ENCODE results near the gene EFCAB6.

The EFCAB6 gene

DNA sequence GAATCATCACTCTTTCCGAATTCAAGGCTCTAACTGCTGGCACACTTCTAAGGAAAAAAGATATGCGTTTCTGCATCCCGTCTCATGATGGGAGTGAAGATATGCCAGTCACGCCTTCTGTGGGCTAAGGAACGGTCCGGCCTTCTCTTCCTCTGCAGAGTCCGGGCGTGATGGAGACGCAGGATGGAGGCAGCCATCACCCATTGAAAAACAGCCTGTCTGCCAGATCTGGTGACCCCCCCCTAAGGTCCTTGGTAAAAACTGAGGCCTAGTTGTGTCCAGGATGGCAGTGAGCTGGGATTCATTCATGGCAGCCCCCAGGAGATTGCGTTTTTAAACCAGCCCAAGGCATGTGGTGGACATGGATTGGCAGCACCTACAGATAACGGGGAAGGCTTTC, 6.9 kb upstream of the EFCAB6 start:
- Histone ChIP-seq H3K4me1 (ENCODE audit: insufficient read depth, poor library complexity, severe bottlenecking) (no peaks in the 10 kb centered on the region), H3K27ac (ENCODE audit: poor library complexity, severe bottlenecking) (no peak overlapping the region), H3K9me3 (ENCODE audit: severe bottlenecking) (no peaks in the 10 kb centered on the region), H3K36me3 (ENCODE audit: low read depth) (no peaks in the 10 kb centered on the region), H3K4me3 (ENCODE audit: severe bottlenecking) (no peak overlapping the region), H3K27me3 (ENCODE audit: insufficient read depth, poor library complexity, severe bottlenecking) (no peaks in the 10 kb centered on the region)
- ATAC-seq (ENCODE audit: low read depth) (no peak), DNase-seq (ENCODE audit: low spot score) (no peak)
- TF ChIP-seq, protein P1, sequence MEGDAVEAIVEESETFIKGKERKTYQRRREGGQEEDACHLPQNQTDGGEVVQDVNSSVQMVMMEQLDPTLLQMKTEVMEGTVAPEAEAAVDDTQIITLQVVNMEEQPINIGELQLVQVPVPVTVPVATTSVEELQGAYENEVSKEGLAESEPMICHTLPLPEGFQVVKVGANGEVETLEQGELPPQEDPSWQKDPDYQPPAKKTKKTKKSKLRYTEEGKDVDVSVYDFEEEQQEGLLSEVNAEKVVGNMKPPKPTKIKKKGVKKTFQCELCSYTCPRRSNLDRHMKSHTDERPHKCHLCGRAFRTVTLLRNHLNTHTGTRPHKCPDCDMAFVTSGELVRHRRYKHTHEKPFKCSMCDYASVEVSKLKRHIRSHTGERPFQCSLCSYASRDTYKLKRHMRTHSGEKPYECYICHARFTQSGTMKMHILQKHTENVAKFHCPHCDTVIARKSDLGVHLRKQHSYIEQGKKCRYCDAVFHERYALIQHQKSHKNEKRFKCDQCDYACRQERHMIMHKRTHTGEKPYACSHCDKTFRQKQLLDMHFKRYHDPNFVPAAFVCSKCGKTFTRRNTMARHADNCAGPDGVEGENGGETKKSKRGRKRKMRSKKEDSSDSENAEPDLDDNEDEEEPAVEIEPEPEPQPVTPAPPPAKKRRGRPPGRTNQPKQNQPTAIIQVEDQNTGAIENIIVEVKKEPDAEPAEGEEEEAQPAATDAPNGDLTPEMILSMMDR (IDR thresholded peaks at IDR 0.05; ENCODE audit: poor library complexity, severe bottlenecking): no peak

DNA sequence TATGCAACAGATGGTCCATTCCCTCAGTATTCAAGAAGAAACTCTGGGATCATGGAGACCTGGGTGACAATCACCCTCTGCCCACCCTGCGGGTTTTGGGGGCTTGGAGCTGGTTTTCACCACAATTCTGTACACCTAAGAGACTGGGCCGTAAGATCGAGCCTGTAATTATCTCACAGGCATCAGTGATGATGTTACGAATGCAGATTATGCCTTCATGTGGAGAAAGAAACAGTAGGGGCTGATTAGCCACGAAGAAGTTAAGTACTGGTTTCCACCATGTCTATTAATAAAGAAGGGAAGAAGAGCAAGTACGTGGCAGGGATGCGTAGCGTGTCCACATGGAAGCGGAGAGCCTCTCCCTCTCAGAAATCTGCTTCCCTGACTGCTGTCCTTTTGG, 5.3 kb upstream of the EFCAB6 start:
- no peak overlapping the region for H3K4me3 ChIP-seq (ENCODE audit: severe bottlenecking)
- no peaks in the 10 kb centered on the region for H3K9me3 ChIP-seq (ENCODE audit: severe bottlenecking)
- DNase-seq (ENCODE audit: low spot score) (no peak), ATAC-seq (ENCODE audit: low read depth) (no peak)
- H3K36me3 ChIP-seq (ENCODE audit: low read depth): no peaks in the 10 kb centered on the region
- H3K4me1 ChIP-seq (ENCODE audit: insufficient read depth, poor library complexity, severe bottlenecking): peaks cover 7% of the 10 kb centered on the region
- TF ChIP-seq, protein P1 (IDR thresholded peaks at IDR 0.05; ENCODE audit: poor library complexity, severe bottlenecking): no peak
- no peaks in the 10 kb centered on the region for H3K27me3 ChIP-seq (ENCODE audit: insufficient read depth, poor library complexity, severe bottlenecking)
- no peak overlapping the region for H3K27ac ChIP-seq (ENCODE audit: poor library complexity, severe bottlenecking)

DNA sequence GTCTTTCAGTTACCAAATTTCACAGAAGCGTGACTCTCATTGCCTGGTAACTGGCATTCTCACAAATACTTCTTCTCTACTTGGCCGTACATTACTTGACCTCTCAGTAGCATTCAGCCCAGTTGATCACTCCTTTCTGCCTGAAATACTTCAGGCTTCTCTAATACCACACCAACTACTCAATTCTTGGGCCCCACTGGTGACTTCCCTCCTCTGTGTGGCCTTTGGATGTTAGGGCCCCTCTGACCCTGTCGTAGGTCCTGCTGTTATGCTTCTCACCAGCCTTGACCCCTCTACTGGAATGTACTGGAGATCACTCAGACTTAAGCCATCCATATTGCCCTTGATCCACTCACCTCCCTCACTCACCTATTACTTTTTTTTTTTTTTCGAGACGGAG, 2.2 kb upstream of the EFCAB6 start:
- Histone ChIP-seq H3K27ac (ENCODE audit: poor library complexity, severe bottlenecking) (no peak overlapping the region), H3K9me3 (ENCODE audit: severe bottlenecking) (no peaks in the 10 kb centered on the region), H3K4me3 (ENCODE audit: severe bottlenecking) (no peak overlapping the region), H3K4me1 (ENCODE audit: insufficient read depth, poor library complexity, severe bottlenecking) (peaks cover 7% of the 10 kb centered on the region), H3K27me3 (ENCODE audit: insufficient read depth, poor library complexity, severe bottlenecking) (no peaks in the 10 kb centered on the region), H3K36me3 (ENCODE audit: low read depth) (no peaks in the 10 kb centered on the region)
- ATAC-seq (ENCODE audit: low read depth): no peak
- TF ChIP-seq, protein P1 (IDR thresholded peaks at IDR 0.05; ENCODE audit: poor library complexity, severe bottlenecking): no peak
- DNase-seq (ENCODE audit: low spot score): no peak

DNA sequence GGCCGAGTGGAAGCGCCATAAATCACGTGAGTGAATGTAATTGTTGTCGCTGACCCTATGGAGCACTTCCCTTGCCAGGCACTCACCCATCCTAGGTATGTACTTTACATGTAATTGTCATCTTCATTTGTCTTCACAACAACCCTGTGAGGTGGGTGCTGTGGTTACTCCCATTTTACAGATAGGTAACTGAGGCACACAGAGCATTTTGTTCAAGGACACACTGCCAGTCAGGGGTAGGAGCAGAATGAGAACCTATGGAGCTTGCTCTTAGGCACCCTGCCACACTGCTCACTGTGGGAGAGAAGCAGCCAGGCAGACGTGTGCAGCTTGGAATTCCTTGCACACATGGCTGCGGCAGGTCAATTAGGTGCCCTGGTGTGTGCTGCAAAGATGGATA, 785 bp upstream of the EFCAB6 start:
- TF ChIP-seq, protein P1 (IDR thresholded peaks at IDR 0.05; ENCODE audit: poor library complexity, severe bottlenecking): no peak
- Histone ChIP-seq H3K36me3 (ENCODE audit: low read depth) (no peaks in the 10 kb centered on the region), H3K4me3 (ENCODE audit: severe bottlenecking) (peak overlapping the region; percentile 95), H3K27me3 (ENCODE audit: insufficient read depth, poor library complexity, severe bottlenecking) (no peaks in the 10 kb centered on the region), H3K9me3 (ENCODE audit: severe bottlenecking) (no peaks in the 10 kb centered on the region), H3K27ac (ENCODE audit: poor library complexity, severe bottlenecking) (peak overlapping the region; percentile 12), H3K4me1 (ENCODE audit: insufficient read depth, poor library complexity, severe bottlenecking) (peaks cover 7% of the 10 kb centered on the region)
- ATAC-seq (ENCODE audit: low read depth) (no peak), DNase-seq (ENCODE audit: low spot score) (no peak)

DNA sequence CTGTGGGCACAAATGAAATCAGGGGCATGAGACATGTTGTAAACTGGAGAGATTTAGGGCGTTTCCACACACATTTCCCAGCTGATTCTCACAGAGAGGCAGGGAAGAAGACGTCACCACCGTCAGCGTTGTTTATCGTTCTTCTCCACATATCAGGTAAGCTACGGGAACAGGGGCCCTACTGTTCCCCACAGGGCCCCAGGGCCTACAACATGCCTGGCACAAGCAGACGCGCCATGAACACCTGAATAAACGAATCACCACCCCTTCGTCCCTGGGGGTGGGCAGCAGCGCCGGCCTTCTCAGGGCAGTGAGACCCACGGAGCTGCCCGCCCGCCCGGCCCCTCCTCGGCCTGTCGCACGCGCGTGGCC, 342 bp downstream of the EFCAB6 start:
- peaks cover 7% of the 10 kb centered on the region for H3K4me1 ChIP-seq (ENCODE audit: insufficient read depth, poor library complexity, severe bottlenecking)
- H3K9me3 ChIP-seq (ENCODE audit: severe bottlenecking): no peaks in the 10 kb centered on the region
- DNase-seq (ENCODE audit: low spot score) (no peak), ATAC-seq (ENCODE audit: low read depth) (peak; percentile 51)
- H3K4me3 ChIP-seq (ENCODE audit: severe bottlenecking): peak overlapping the region; percentile 95
- TF ChIP-seq, protein P1 (IDR thresholded peaks at IDR 0.05; ENCODE audit: poor library complexity, severe bottlenecking): no peak
- no peaks in the 10 kb centered on the region for H3K27me3 ChIP-seq (ENCODE audit: insufficient read depth, poor library complexity, severe bottlenecking)
- no peaks in the 10 kb centered on the region for H3K36me3 ChIP-seq (ENCODE audit: low read depth)
- no peak overlapping the region for H3K27ac ChIP-seq (ENCODE audit: poor library complexity, severe bottlenecking)
